H4 (cell line): ENCODE results near the gene CADPS2. TPM values are rescaled to one million over a fixed set of nuclear protein-coding genes. Genes with fewer than 3 reads are reported as not detected.

Experiments used
- DNase-seq: peaks from one replicate; pipeline ENCODE4 v3.0.0-alpha.2; 2015; ENCODE audit warnings: low spot score
- total RNA-seq: library from RNA; depleted of rRNA; stranded (reverse); fragments of >200 nt; shearing (Covaris generic); gene quantifications from 2 replicates; pipeline ENCODE4 v1.2.3, GENCODE V29; 2014; rRNA removed

Gene CADPS2
- 22.4 and 23.3 TPM in 2 replicates for total RNA-seq

GRCh38 chr7:122886357-122887081 lies at the start of gene CADPS2:
Gene CADPS2 (minus strand): TSS chr7:122886460. CDS start chr7:122886337, 123 bp downstream.
- peak; percentile 88 for DNase-seq

GRCh38 chr7:122935620-122936019 lies 49.4 kb upstream of the CADPS2 start:
- no peak for DNase-seq

- DNase-seq, result no peak
These were observed 33.5 kb upstream of the CADPS2 start for GRCh38 chr7:122919643-122920181.

- DNase-seq, result no peak
These were observed 28.6 kb upstream of the CADPS2 start for GRCh38 chr7:122914812-122915211.

GRCh38 chr7:122913608-122914007 lies 27.3 kb upstream of the CADPS2 start:
- DNase-seq, result no peak

GRCh38 chr7:122902751-122903495 lies 16.7 kb upstream of the CADPS2 start:
- DNase-seq, result peak; percentile 65

GRCh38 chr7:122901250-122901649 lies 15.0 kb upstream of the CADPS2 start:
- DNase-seq, result no peak

- no peak for DNase-seq
These were observed 10.2 kb upstream of the CADPS2 start for GRCh38 chr7:122896509-122896908.

GRCh38 chr7:122893486-122893885 lies 7.2 kb upstream of the CADPS2 start:
- DNase-seq, result no peak

GRCh38 chr7:122889116-122889515 lies 2.9 kb upstream of the CADPS2 start:
- DNase-seq, result no peak

GRCh38 chr7:122887848-122888247 lies 1.6 kb upstream of the CADPS2 start:
- DNase-seq, result no peak

- peak; percentile 79 for DNase-seq
These were observed 938 bp upstream of the CADPS2 start for GRCh38 chr7:122887198-122887597.

GRCh38 chr7:122885583-122886356 lies 490 bp downstream of the CADPS2 start:
- peak; percentile 9 for DNase-seq

- no peak for DNase-seq
These were observed 2.1 kb downstream of the CADPS2 start for GRCh38 chr7:122884186-122884585.

- DNase-seq, result peak; percentile 16
These were observed 3.1 kb downstream of the CADPS2 start for GRCh38 chr7:122883049-122883680.

GRCh38 chr7:122881324-122881723 lies 4.9 kb downstream of the CADPS2 start:
- no peak for DNase-seq

- DNase-seq, result no peak
These were observed 17.0 kb downstream of the CADPS2 start for GRCh38 chr7:122869260-122869659.

- DNase-seq, result no peak
These were observed 18.7 kb downstream of the CADPS2 start for GRCh38 chr7:122867471-122867980.

GRCh38 chr7:122864838-122865237 lies 21.4 kb downstream of the CADPS2 start:
- DNase-seq, result no peak

- no peak for DNase-seq
These were observed 22.2 kb downstream of the CADPS2 start for GRCh38 chr7:122864016-122864415.

- DNase-seq, result no peak
These were observed 27.9 kb downstream of the CADPS2 start for GRCh38 chr7:122858320-122858719.
